NCI-H128 (cell line): Measurements from ENCODE around the gene NCBP3.
A peak's percentile ranks its signal among the peaks of the same experiment; 100 is the strongest.

ENCODE experiments used
- DNase-seq: peaks from one replicate; lab custom pipeline; 2025; ENCODE audit not compliant: unreplicated experiment; lab: John Stamatoyannopoulos, UW

Gene NCBP3, protein sequence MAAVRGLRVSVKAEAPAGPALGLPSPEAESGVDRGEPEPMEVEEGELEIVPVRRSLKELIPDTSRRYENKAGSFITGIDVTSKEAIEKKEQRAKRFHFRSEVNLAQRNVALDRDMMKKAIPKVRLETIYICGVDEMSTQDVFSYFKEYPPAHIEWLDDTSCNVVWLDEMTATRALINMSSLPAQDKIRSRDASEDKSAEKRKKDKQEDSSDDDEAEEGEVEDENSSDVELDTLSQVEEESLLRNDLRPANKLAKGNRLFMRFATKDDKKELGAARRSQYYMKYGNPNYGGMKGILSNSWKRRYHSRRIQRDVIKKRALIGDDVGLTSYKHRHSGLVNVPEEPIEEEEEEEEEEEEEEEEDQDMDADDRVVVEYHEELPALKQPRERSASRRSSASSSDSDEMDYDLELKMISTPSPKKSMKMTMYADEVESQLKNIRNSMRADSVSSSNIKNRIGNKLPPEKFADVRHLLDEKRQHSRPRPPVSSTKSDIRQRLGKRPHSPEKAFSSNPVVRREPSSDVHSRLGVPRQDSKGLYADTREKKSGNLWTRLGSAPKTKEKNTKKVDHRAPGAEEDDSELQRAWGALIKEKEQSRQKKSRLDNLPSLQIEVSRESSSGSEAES

DNA sequence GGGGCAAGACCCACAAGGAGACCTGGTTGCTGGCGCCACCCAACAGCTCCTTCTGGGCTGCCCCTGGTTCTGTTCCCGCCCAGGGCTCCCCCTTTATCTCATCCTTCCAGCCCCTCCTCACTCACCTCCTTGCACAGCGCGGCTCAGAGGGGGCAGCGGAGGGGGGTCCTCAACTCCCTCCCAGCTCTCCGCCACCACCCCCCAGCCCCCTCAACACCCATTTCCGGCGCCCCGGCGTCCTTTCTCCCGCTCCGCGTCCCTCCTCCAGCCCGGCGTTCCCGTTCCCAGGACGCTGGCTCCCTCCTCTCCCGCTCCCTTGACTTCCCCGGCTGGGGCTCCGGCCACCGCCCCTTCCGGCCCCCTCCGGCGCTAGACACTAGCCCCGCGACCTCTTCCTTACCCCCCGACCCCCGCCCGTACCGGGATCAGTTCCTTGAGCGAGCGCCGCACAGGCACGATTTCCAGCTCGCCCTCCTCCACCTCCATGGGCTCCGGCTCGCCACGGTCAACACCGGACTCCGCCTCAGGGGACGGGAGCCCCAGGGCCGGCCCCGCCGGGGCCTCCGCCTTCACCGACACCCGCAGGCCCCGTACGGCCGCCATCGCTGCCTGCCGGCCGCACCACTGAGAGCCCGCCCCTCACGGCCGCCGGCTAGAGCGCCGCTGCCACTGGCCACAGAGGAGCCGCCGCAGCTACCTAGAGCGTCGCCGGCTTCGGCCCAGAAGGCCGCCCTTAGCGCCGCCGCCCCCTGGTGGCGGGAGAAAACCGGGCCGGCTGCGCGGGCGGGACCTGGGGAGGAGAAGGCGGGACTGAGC lies at the start of gene NCBP3:
Gene NCBP3 (minus strand): TSS at position 626 of the 816 bp plus-strand sequence. CDS start 23 bp downstream, at position 603.
- peak; percentile 66 for DNase-seq

DNA sequence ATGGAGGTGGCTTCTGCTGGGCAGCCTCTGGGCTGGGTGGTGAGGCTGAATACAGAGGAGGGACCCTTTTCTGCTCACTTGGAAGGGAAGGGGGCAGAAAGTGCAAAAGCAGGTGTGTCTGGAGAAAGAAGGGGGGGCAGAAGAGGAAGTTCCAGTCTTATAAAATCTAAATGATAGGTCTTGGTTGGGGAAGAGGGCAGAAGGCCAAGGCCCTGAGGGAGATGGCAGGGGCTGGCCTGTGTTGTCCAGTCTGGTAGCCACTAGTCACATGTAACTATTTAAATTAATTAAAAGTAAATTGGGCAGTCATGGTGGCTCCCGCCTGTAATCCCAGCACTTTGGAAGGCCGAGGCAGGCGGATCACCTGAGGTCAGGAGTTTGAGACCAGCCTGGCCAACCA lies 49.3 kb upstream of the NCBP3 start:
- no peak for DNase-seq

DNA sequence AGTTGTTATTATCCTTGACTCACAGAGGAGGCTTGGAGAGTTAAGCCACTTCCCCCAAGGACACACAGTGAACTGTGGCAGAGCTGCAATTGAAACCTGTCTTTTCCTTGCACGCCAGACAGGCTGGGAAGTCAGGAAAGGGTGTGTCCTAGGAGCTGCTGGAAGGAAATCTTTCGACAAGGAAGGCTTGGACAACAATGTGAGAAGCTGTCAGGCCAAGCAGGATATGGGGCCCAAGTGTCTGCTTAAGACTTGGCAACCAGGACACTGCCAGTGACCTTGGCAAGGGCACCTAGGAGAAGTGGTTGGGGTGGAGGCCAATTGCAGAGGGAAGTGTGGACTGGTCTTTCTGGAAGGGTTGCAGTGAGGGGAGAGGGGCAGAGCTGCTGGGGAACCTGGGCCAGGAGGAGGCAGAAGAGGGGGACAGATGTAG lies 48.9 kb upstream of the NCBP3 start:
- no peak for DNase-seq

DNA sequence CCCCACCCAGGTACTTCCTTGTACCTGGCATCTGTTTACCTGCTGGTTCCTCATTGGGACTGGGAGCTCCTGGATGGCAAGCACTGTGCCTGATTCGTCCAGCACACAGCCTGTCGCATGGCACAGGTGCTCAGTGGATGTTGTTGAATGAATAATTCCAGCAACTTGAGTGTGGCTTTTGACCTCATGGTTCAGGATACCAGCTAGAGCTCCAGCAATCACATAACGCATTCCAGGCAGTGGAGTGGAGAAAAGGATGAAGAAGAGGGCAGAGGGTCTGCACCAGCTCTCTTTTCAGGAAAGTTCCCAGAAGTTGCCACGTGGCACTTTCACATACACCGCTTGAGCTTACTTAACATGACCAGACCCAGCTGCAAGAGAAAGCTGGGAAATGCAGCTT lies 48.1 kb upstream of the NCBP3 start:
- DNase-seq = no peak

DNA sequence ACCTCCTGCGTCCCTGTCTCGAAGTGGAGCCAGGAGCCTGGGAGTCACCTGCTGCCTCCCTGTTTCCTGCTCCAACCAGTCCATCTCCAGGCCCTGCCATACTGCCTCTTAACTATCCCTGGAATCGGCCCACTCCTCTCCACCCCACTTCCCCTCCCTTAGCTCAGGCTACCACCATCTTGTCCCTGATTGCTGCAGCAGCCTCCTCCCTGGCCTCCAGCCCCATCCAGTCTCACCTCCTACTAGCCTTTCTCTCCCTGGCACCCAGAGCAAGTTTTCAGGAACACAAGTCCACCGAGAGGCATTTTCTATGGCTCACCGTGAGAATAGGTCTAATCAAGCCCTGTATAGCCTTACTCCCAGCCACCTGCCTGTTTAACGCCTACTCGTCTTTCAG lies 47.7 kb upstream of the NCBP3 start:
- DNase-seq = no peak

DNA sequence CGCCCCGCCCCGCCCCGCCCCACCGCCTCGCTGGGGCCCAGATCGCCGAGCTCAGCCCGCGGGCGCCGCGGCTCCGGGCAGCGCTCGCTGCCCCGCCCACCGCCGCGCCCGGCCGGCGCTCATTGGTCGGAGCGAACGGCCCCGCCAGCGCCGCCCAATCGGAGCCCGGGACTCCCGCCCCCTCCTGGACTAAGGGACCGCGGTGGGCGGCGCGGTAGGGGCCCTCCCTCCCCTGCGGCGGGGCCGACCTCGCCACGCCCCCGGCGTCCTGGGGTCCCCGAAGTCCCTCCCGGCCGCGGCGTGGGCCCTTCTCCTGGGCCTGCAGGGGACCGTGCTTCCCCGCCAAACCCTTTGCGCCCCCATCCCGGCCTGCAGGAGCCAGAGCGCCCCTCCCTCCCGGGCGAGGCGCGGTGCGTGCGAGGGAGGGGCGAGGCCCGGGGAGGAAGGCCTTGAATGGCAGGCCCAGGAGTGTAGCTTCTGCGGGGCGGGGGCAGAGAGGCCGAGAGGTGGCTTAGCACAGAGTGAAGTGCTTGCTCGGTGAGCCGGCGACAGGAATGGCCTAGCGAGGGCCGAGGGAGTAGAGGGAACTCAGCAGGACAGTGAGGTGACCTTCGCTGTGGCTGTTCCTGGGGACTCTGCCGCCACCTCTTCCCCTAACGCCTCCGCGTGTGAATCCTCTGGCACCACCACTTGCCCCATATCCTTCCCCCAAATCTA lies 47.1 kb upstream of the NCBP3 start, which contains the start of gene CAMKK1:
Gene CAMKK1 (minus strand): TSS at position 51 of the 717 bp plus-strand sequence. CDS start 7,366 bp downstream, outside the sequence.
- DNase-seq = peak; percentile 76

DNA sequence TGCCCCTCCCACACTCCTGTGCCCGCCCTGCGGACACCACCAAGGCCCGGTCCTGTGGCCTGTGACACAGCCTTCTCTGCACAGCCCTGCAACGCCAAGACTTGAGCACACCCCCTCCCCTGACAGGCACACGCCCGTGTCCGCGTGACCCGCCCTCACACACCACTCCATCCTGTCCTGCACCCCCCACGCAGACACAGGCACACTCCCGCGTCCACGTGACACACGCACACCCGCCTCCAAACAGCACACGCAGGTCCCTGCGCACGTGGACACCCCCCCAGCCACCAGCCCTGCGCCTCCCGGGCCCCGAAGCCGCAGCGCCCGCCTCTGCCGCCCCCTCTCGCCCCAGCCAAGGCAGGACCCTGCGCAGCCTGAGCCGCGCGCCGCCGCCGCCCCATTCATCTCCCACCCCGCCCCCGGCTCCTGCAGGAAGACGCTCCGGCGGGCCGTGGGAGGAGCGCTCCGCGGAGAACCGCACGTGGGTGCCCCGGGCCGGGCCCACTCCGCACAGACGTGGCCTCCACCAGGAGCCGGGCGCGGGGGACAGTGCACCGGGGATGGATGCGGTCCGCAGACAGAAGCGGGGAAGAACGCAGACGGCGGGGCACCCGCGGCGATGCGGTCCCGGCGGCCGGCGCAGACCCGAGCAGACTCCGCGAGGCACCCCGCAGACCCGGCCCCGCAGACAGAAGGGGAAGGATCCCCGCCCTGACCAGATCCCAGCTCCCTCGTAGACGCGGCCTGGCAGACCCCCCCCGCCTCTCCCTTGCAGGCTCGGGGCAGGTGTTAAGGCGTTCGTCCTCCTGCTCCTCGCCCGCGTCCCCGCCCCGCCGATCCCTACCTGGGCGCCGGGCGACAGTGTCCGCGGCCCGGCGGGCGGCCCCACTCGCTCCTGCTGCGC lies 46.3 kb upstream of the NCBP3 start:
- DNase-seq = no peak

DNA sequence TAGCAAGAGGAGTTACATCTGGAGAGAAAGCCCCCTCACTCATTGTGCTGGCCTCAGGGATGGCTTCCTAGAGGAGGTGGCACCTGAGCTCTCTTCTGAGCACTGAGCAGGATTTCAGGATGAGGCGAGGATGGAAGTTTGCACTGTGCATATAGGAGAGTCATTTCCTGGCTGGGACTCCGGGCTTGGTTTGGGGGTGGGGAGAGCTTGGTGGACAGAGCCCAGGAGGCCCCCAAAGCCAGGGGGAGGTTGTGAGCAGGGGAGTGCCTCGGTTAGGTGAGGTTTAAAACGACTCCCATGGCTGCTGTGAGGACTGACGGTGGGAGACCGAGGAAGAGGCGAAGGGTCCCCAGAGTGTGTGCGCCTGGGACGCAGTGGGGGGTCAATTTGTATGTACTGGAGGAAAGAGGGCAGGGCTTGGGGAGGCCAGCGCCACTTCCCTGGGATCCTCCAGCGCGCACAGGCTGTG lies 45.6 kb upstream of the NCBP3 start:
- DNase-seq = no peak

DNA sequence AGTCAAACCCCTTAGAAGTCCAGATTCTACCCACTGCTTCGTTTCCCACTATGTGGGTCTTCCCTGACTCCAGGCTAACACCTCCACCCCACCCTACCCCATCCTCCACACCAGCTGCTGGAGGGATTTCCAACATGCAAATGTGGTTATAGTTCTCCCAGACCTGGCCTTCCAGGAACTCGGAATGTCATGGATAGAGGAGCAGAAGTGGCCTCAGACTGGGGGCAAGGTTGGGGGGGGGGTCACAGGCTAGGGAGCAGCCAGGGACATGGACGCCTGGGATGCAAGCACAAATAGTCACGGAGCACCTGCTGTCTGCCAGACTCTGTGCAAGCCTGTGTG lies 44.8 kb upstream of the NCBP3 start:
- no peak for DNase-seq

DNA sequence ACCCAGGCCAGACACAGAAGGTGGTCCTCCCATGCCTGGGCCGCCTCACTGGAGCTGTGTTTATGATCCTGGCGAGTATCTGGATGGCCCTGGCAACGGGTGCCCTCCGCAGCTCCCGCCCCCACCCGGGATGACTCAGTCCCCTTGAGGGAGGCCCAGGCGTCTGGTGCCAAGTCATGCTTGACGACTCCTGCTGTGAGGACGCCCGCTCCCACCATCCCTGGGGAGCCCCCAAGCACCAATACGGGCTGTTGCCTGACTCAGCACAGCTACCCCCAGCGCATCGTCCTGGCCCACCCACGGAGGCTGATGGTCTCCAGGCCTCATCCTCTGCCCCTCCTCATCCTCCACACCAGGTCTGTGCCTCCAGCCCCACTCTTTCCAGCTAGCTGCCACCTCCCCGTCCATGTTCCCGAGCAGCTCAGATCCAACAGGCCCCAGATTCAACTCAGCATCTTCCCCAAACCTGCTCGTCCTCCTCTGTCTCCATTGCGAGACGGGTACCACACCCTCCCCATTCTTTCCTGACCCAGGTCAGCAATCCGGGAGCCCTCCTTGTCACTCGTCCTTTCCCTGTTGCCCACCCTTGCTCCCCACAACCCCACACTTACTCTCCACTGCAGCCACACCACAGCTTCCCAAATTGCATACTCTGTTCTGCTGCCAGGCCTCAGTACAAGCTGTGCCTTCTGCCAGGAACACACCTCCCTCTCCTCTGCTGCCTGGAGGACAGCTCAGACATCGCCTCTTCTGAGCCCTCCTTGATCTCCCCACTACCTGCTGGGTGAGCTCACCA lies 44.2 kb upstream of the NCBP3 start:
- DNase-seq = no peak

DNA sequence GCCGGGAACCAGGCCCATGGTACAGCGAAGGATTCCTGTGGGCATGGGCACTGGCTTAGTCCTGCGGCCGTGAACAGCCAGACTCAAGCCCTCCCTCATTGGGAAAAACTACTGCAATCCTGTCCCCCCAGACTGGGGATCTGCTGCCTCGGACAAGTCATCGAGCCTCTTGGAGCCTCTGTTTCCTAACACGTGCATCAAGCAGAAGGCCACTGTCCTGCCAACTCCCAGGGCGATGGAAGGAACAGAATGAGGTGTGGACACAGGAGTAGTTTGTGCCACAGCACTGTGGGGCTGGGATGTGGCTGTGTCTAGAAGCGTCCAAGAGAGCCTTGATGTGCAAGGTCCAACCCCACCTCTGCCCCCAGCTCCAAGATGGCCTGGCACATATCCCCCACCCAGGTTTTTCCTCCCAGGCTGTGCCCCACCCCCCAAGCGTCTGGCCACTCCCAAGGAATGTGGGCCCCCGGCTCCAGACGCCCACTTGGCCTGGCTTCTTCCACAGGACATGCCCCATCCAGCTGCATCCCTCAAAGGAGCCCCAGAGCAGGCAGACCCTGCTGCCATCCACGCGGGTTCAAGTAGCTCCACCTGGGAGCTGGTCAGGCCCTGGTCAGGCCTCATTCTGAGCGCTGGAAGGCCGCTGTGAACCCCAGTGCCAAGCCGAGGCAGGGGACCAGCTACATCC lies 43.4 kb upstream of the NCBP3 start:
- no peak for DNase-seq

DNA sequence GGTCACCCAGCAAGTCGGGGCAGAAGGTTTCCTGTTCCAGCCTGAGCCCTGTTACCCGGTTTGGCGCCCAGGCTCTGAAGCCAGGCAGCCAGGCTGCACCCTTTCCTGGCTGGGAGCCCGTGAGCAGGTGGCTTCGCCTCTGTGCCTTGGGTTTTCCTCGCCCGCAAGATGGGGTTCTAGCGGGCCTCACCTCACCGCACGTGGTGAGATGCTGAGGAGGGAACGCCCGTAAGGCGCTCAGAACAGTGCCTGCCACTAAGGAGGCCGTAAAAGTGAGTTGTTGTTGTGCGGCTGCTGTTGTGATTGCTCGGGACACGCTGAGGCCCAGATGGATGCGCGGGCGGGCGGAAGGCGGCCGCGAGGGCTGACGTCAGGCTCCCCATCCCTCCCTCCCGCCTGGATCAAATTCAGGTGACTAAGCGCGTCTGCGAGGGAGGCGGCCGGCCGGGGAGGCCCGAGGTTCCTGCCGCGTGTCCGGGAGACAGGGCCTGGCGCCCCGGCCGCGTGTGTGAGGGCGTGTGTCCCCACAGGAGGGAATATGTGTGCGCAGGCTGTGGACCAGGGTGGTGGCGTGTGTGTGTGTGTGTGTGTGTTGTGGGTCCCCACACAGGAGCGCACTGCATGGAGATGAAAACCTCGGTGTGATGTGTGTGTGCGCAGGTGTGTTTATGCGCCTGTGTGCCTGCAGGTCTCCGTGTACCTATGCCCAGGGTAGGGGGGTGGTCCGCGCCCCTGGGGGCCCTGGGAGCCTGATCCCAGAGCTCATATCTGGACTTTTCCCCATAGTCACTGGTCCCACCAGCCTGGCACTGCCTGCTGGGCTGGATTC lies 42.5 kb upstream of the NCBP3 start:
- DNase-seq = no peak

DNA sequence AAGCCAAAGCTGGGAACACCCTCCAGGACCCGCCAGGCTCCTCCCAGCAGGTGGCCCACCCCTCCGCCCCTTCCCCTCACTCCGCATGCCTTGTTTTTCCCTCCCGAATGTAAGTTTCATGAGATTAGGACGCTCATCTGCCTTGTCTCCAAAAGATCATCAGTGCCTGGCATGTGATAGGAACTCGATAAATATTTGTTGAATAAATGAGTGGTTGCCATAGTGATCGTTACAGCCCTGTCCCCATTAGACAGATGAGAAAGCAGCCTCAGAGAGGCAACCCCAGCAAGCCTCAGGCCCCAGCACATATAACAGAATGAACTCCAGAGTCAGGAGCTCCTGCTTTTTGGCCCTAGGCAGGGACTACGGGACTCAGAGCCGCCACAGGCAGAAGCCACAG lies 41.8 kb upstream of the NCBP3 start:
- DNase-seq = no peak

DNA sequence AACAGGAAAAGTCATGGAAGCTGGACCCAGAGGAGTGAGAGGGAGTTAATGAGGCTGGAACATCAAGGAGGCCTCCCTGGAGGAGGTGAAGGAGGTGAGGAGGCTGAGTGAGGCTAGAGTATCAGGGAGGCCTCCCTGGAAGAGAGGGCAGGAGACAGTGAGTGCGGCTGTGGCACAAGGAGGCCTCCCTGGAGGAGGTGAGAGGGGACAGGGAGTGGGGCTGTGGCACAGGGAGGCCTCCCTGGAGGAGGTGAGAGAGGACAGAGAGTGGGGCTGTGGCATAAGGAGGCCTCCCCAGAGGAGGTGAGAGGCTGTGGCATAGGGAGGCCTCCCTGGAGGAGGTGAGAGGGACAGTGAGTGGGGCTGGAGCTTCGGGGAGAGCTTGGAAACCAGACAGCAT lies 41.3 kb upstream of the NCBP3 start:
- no peak for DNase-seq

DNA sequence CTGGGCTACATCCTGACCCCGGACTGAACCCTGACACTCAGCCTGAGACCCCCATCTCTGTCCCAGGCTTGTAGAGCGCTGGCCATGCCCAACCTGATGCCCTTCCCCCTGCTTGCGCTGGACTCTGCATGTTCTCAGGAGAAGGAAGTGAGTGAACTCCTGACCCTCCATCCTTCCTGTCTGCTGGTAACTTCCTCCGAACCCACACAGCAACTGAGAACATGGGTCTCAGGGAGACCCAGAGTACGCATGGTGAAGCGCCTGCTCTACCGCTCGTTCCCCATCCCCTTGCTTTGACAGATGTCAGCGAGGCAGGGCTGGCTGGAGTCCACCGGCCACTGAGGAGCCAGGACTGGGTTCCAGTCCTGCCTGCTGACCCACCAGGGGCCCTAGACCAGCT lies 40.7 kb upstream of the NCBP3 start:
- DNase-seq = no peak

DNA sequence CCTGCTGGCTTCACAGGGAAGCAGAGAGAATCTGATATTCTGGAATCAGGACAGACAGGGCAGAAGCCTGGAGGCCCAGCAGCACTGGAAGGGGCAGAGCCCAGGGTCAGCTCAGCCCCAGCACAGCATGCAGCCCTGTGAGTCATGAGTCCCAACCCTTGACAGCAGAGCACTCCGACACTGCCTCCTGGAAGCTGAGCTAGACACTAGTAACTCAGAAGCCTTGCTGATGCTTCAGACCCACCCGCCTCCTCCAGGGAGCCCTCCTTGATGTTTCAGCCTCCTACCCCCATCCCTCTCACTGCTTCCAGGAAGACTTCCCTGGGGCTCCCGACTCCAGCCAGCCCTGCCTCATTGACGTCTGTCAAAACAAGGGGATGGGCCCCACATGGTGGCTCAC lies 39.9 kb upstream of the NCBP3 start:
- DNase-seq = no peak

DNA sequence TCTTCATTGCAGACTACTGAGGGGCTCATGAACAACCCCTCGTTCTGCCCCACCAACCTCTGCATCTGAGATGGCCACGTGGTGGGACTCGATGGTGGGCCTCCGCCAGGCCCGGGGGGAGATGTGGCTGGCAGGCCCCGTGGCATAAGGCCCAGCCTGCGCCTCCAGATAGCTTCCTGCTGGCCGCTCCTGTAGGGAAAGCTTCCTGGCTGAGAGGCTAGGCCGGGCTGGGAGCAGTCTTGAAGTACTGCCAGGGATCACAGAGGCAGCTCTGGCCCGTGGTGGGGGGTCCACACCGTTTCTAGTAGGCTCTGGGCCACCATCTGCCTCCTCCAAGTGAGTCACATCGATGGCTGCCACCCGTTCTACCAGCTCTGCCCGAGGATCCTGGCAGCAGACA lies 39.2 kb upstream of the NCBP3 start:
- no peak for DNase-seq

DNA sequence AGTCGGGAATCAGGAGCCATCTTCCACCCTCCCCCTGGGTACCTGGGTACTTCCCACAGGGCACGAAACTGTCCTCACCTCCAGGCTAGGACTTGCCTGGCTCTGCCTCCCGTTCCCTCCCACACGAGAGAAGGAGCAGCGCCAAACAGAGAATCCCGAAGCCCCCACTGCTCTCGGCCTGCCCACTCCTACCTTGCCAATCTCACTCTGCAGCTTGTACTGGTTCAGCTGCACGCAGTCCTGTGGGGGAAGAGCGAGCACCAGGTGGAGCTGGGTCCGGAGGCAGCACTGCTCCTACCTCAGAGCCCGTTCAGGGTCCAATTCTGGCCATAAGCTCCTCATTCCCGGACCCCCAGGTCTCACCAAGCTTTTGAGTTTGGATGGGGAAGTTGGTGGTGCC lies 38.1 kb upstream of the NCBP3 start:
- no peak for DNase-seq
